ENCODE results near the gene RPS6KA2. TPM values are rescaled to one million over a fixed set of nuclear protein-coding genes. Genes with fewer than 3 reads are reported as not detected.

Gene RPS6KA2
- total RNA-seq, 3 donors from 2014 or later: 8.6 to 21.3 (median 18.7) TPM

DNA sequence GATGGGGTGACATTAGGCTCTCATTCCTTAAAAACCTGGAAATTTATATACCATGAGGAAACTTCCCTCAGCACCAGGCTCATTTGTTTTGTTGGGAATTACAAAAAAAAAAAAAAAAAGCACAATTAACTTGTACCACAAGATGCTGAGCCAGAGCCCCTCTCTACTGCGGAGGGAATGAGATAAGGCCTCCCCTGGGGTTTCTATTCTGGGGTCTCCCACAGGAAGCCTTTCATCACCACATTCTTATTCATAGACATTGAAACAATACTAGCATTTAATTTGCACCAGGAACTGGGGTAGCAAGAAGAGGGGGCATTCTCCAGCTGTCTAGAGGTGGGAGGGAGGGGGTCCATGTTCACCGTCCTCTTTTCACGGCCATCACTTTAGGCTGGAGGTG lies 23.0 kb upstream of the RPS6KA2 start:
- H3K4me1 ChIP-seq (ENCODE audit: low read depth): no peaks in the 10 kb centered on the region
- no peaks in the 10 kb centered on the region for H3K9me3 ChIP-seq
- ATAC-seq (no peak), DNase-seq (no peak)
- intact Hi-C loops (cut with DNase I, micrococcal nuclease): no loop called here
- no peak for TF ChIP-seq CTCF (IDR thresholded peaks at IDR 0.05)
- no peak overlapping the region for H3K4me3 ChIP-seq
- H3K36me3 ChIP-seq (ENCODE audit: low read depth): no peaks in the 10 kb centered on the region

- Histone ChIP-seq H3K4me3 (no peak overlapping the region), H3K4me1 (ENCODE audit: low read depth) (no peaks in the 10 kb centered on the region), H3K9me3 (no peaks in the 10 kb centered on the region), H3K36me3 (ENCODE audit: low read depth) (no peaks in the 10 kb centered on the region)
- no peak for DNase-seq
- TF ChIP-seq CTCF (IDR thresholded peaks at IDR 0.05): no peak
- intact Hi-C loops (cut with DNase I, micrococcal nuclease): no loop called here
- no peak for ATAC-seq
Measured at GRCh38 chr6:166648846-166649245, 21.8 kb upstream of the RPS6KA2 start.

DNA sequence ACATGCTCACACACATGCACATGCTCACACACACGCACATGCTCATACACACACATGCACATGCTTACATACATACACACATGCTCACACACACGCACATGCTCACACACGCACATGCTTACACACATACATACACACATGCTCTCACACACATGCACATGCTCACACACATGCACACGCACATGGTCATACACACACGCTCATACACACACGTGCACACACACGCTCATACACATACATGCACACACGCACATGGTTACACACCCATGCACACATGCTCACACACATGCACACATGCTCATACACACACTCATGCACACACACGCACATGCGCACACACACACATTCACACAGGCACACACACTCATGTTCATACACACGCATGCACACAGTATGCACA lies 20.8 kb upstream of the RPS6KA2 start:
- no peak for ATAC-seq

GRCh38 chr6:166646716-166647115 lies 19.7 kb upstream of the RPS6KA2 start:
- DNase-seq (no peak), ATAC-seq (no peak)
- Histone ChIP-seq H3K4me3 (no peak overlapping the region), H3K9me3 (no peaks in the 10 kb centered on the region), H3K4me1 (ENCODE audit: low read depth) (no peaks in the 10 kb centered on the region), H3K36me3 (ENCODE audit: low read depth) (no peaks in the 10 kb centered on the region)
- intact Hi-C loops (cut with DNase I, micrococcal nuclease): no loop called here
- no peak for TF ChIP-seq CTCF (IDR thresholded peaks at IDR 0.05)

More for the DNA sequence above, 20.8 kb upstream of the RPS6KA2 start:
- no peak overlapping the region for H3K4me3 ChIP-seq
- H3K36me3 ChIP-seq (ENCODE audit: low read depth): no peaks in the 10 kb centered on the region
- intact Hi-C loops (cut with DNase I, micrococcal nuclease): no loop called here
- no peaks in the 10 kb centered on the region for H3K4me1 ChIP-seq (ENCODE audit: low read depth)
- no peak for TF ChIP-seq CTCF (IDR thresholded peaks at IDR 0.05)
- DNase-seq: no peak
- H3K9me3 ChIP-seq: no peaks in the 10 kb centered on the region

- Histone ChIP-seq H3K36me3 (ENCODE audit: low read depth) (no peaks in the 10 kb centered on the region), H3K4me1 (ENCODE audit: low read depth) (no peaks in the 10 kb centered on the region), H3K9me3 (no peaks in the 10 kb centered on the region), H3K4me3 (no peak overlapping the region)
- no peak for ATAC-seq
- no peak for DNase-seq
- intact Hi-C loops (cut with DNase I, micrococcal nuclease): no loop called here
- no peak for TF ChIP-seq CTCF (IDR thresholded peaks at IDR 0.05)
Measured at GRCh38 chr6:166645896-166646295, 18.8 kb upstream of the RPS6KA2 start.

DNA sequence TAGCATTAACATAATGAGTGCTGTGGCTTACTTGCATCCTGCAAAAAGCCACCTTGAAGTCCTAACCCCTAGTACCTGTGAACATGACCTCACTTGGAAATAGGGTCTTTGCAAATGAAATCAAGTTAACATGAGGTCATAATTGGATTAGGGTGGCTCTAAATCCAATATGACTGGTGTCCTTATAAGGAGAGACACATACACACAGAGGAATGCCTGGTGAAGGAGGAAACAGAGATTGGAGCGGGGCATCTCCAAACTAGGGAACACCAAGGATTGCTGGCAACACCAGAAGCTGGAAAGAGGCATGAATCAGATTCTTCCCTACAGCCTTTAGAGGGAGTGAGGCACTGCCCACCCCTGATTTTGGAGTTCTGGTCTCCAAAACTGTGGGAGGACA lies 17.6 kb upstream of the RPS6KA2 start:
- H3K4me1 ChIP-seq (ENCODE audit: low read depth): no peaks in the 10 kb centered on the region
- H3K4me3 ChIP-seq: no peak overlapping the region
- no peaks in the 10 kb centered on the region for H3K36me3 ChIP-seq (ENCODE audit: low read depth)
- DNase-seq (no peak), ATAC-seq (no peak)
- intact Hi-C loops (cut with DNase I, micrococcal nuclease): no loop called here
- TF ChIP-seq CTCF (IDR thresholded peaks at IDR 0.05): no peak
- no peaks in the 10 kb centered on the region for H3K9me3 ChIP-seq

Measured in mucosa of descending colon (tissue), 3 donors.